GM21619 (cell line): ENCODE data around the gene RBM15.
A peak's percentile ranks its signal among the peaks of the same experiment; 100 is the strongest.

ENCODE experiments used
- ATAC-seq: cut with Tn5 transposase; IDR thresholded peaks from one replicate; pipeline ENCODE4 v1.9.1; 2021; ENCODE audit not compliant: unreplicated experiment

The RBM15 gene

GRCh38 chr1:110338886-110339406 is at the start of gene RBM15:
Gene RBM15, plus strand, starts transcription at chr1:110339377. Its CDS starts 29 bp downstream, at chr1:110339406.
- ATAC-seq, result peak; percentile 63

GRCh38 chr1:110291241-110292030 is 47.7 kb upstream of the RBM15 start:
- ATAC-seq, result no peak

- ATAC-seq, result no peak
Observed at GRCh38 chr1:110292031-110292741, 47.0 kb upstream of the RBM15 start.

- ATAC-seq, result no peak
Observed at GRCh38 chr1:110293601-110294104, 45.5 kb upstream of the RBM15 start.

GRCh38 chr1:110294308-110294707 is 44.9 kb upstream of the RBM15 start:
- ATAC-seq, result no peak

GRCh38 chr1:110298991-110299390 is 40.2 kb upstream of the RBM15 start:
- ATAC-seq, result no peak

GRCh38 chr1:110300412-110301085 is 38.6 kb upstream of the RBM15 start:
- ATAC-seq, result no peak

GRCh38 chr1:110302836-110303235 is 36.3 kb upstream of the RBM15 start:
- ATAC-seq, result no peak

- no peak for ATAC-seq
Observed at GRCh38 chr1:110305900-110306420, 33.2 kb upstream of the RBM15 start.

- no peak for ATAC-seq
Observed at GRCh38 chr1:110307239-110307974, 31.8 kb upstream of the RBM15 start.

GRCh38 chr1:110308247-110308646 is 30.9 kb upstream of the RBM15 start:
- ATAC-seq, result no peak

- no peak for ATAC-seq
Observed at GRCh38 chr1:110309139-110309538, 30.0 kb upstream of the RBM15 start.

GRCh38 chr1:110309767-110310166 is 29.4 kb upstream of the RBM15 start:
- no peak for ATAC-seq

- no peak for ATAC-seq
Observed at GRCh38 chr1:110310300-110310699, 28.9 kb upstream of the RBM15 start.

GRCh38 chr1:110312188-110313121 is 26.7 kb upstream of the RBM15 start:
- ATAC-seq, result no peak

GRCh38 chr1:110316735-110317134 is 22.4 kb upstream of the RBM15 start:
- ATAC-seq, result no peak

- ATAC-seq, result no peak
Observed at GRCh38 chr1:110318046-110318445, 21.1 kb upstream of the RBM15 start.

GRCh38 chr1:110319332-110320167 is 19.6 kb upstream of the RBM15 start:
- no peak for ATAC-seq

- no peak for ATAC-seq
Observed at GRCh38 chr1:110320168-110320518, 19.0 kb upstream of the RBM15 start.
